GM19099 (cell line): Measurements from ENCODE around the gene TAPT1.

Experiments
- POLR2A ChIP-seq: IDR thresholded peaks from 3 replicates; pipeline ENCODE4 v1.6.1; 2011; ENCODE audit warnings: low read depth; ENCODE audit not compliant: insufficient read length; ENCODE audit errors: extremely low read depth

TAPT1 gene, protein sequence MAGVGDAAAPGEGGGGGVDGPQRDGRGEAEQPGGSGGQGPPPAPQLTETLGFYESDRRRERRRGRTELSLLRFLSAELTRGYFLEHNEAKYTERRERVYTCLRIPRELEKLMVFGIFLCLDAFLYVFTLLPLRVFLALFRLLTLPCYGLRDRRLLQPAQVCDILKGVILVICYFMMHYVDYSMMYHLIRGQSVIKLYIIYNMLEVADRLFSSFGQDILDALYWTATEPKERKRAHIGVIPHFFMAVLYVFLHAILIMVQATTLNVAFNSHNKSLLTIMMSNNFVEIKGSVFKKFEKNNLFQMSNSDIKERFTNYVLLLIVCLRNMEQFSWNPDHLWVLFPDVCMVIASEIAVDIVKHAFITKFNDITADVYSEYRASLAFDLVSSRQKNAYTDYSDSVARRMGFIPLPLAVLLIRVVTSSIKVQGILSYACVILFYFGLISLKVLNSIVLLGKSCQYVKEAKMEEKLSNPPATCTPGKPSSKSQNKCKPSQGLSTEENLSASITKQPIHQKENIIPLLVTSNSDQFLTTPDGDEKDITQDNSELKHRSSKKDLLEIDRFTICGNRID

GRCh38 chr4:16225863-16226815, at the start of gene TAPT1:
Gene TAPT1 (minus strand): TSS chr4:16226471. CDS start chr4:16226457, 14 bp downstream.
- peak; percentile 69 for TF ChIP-seq POLR2A

- no peak for TF ChIP-seq POLR2A
These were observed 45.1 kb upstream of the TAPT1 start for GRCh38 chr4:16271411-16271810.

DNA sequence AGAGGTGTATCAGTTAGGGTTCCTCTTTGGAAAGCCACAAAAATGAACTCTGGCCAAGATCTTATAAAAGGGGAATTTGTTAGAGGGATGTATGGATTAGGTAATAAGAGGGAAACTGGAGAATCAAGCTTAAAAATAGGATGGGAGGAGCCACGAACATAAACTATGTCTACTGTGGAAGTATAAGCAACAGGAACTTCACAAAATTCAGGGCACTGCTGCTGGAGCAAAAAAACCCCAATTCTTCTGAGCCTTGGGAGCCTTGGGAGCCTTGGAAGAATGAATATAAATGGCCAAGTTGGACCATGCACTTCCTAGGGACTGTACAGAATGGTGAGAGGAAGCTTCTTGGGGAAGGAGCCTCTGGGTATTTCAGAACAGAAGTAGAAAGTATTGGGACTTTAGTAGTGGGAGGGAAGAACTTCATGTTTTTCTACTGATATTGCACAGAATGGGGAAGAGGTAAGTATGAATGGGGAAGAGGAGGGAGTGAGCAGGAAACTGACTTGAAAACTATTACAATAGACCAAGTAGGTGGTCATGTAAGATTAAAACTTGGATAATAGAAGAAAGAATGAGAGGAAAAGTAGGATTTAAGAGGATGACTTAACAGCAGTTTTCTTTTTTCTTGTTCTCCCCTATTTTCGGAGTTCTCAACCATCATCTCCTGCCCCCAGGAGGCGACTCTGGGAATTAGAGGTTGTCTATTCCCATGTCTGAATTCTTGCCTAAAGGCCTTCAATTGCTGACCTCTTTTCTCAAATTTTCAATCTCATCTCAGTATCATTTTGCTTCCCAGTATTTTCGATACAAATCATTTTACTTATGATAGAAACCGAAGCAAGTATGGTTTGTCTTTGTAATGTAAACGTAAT, 44.4 kb upstream of the TAPT1 start:
- no peak for TF ChIP-seq POLR2A

GRCh38 chr4:16269240-16269639, 43.0 kb upstream of the TAPT1 start:
- TF ChIP-seq POLR2A, result no peak

- no peak for TF ChIP-seq POLR2A
These were observed 42.0 kb upstream of the TAPT1 start for GRCh38 chr4:16268290-16268689.

- TF ChIP-seq POLR2A, result no peak
These were observed 41.4 kb upstream of the TAPT1 start for GRCh38 chr4:16267639-16268038.

DNA sequence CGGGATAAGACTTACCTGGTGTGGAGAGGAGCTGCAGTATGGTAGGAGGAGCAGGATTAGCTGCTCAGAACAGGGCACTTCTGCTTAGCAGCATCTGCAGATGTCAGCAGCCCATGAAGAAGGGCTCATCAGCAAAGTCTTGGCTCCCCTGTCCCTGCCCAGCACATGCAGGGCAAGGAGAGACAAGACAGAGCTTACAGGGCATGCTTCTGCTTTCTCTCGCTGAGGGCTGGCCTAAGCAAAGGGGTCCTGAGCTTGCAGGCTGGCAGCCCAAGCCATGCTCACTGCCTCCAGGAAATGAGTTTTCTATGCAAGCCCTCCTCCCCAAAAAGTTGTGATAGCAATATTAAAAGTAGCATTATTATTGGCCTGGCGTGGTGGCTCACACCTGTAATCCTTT, 39.5 kb upstream of the TAPT1 start:
- TF ChIP-seq POLR2A, result no peak

DNA sequence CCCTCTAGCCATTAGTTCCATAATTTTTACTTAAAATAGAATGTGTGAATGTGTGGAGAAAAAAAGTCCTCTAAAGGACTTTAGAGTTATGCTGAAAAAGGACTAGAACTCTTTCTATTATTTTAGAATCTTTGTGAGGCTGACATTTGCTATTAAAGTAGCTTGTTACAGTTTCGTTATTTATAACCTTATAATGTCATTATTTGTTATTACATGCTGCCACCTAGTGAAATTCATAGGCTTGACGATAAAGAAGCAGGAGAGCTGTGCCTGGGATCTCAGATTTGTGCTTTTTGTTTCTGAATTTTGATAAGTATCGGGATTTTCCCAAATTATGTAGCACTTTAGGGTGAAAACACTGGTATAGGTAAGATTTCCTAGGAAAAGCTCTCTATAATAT, 38.5 kb upstream of the TAPT1 start:
- no peak for TF ChIP-seq POLR2A

GRCh38 chr4:16263056-16263455, 36.8 kb upstream of the TAPT1 start:
- no peak for TF ChIP-seq POLR2A

- no peak for TF ChIP-seq POLR2A
These were observed 35.9 kb upstream of the TAPT1 start for GRCh38 chr4:16262188-16262587.

DNA sequence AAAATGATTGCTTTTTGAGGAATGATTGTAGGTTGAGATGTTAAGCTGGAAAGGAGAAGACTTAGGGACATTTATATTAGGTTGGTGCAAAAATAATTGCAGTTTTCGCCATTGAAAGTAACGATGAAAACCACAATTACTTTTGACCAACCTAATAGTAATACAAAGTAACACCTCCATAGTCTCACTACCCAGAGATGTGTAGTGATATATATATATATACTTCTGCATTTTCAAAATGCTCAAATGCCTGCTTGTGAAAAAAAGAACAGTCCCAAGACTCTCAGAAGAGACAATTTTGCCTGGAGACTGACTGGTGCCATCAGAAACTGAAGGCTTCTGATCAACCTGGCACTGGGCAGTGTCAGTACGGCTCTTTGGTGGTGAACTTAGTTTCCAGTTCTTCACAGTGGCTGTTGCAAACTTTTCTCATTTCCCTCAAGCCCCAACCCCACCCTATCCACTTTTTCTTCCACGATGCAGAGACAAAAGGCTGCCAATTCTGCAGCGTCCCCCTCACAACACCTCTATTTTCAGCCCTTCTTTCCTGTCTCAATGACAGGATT, 35.1 kb upstream of the TAPT1 start:
- TF ChIP-seq POLR2A, result no peak

GRCh38 chr4:16259889-16260246, 33.6 kb upstream of the TAPT1 start:
- no peak for TF ChIP-seq POLR2A

DNA sequence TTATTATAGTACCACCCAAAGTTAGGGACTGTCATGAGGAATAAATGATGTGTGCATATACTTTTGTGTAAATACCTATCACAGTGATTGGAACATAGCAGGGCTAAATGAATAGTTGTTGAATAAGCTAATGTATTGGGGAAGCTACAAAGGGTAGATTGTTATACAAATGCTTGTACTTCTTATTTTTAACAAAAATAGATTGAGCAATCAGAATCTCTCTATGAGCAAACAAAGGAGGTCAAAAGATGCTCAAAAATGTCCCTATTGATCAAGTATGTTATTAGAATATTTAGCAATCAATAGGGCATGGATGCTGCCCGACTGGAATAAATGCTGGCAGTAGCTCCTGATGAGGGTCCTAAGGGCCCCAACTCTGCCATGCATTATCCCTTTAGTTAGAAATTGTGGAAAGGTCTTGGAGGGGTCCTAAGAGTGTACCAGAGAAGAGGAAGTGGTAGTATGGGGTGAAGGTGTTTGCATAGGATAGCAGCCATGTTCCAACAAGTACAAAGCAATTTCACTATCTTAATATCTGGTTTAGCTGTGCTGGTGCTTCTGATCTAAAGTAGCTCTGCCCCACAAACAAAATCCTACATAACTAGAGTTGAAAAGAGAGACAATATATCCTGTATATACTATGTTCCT, 33.1 kb upstream of the TAPT1 start:
- TF ChIP-seq POLR2A, result no peak

DNA sequence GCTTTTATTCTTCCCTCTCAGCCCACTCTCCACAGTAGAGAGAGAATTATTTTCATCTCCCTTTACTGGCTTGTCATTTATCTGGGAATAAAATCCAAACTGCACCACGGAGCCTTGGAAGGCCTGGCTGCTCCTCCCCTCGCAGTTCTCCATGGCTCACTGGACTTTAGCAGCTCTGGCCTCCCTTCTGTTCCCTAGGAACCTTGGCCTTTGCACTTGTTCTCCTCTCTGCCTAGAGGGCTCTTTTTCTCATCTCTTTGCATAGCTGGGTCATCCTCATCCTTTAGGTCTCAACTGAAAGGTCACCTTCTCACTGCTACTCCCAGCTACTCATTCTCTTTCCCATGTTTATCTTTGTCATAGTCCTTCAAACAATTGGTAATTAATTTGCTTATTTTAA, 31.3 kb upstream of the TAPT1 start:
- no peak for TF ChIP-seq POLR2A
